ENCODE measurements around the gene HSPG2.

GRCh38 chr1:21854090-21854750 is 82.9 kb downstream of the HSPG2 start:
- TF ChIP-seq, protein P1, sequence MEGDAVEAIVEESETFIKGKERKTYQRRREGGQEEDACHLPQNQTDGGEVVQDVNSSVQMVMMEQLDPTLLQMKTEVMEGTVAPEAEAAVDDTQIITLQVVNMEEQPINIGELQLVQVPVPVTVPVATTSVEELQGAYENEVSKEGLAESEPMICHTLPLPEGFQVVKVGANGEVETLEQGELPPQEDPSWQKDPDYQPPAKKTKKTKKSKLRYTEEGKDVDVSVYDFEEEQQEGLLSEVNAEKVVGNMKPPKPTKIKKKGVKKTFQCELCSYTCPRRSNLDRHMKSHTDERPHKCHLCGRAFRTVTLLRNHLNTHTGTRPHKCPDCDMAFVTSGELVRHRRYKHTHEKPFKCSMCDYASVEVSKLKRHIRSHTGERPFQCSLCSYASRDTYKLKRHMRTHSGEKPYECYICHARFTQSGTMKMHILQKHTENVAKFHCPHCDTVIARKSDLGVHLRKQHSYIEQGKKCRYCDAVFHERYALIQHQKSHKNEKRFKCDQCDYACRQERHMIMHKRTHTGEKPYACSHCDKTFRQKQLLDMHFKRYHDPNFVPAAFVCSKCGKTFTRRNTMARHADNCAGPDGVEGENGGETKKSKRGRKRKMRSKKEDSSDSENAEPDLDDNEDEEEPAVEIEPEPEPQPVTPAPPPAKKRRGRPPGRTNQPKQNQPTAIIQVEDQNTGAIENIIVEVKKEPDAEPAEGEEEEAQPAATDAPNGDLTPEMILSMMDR (IDR thresholded peaks at IDR 0.05) = no peak
- TF ChIP-seq ZFX (IDR thresholded peaks at IDR 0.05; ENCODE audit: borderline replicate concordance) = no peak

Measured in 22Rv1 (cell line).